Measurements from ENCODE around the gene CFAP97D2. TPM values are rescaled to one million over a fixed set of nuclear protein-coding genes. Genes with fewer than 3 reads are reported as not detected.

CFAP97D2 gene
- total and polyA plus RNA-seq, 2 of the 13 experiments (the other 11 are each of a cell fraction or from before 2014, with no cell fraction given) = not detected

- TF ChIP-seq PAXIP1 (CRISPR knock-in tag; conservative IDR thresholded peaks at IDR 0.05) = peak; percentile 17; the same call in 1 of the 2 replicates
- TF ChIP-seq HOXA3 (CRISPR knock-in tag; IDR thresholded peaks at IDR 0.05) = peak; percentile 89
- TF ChIP-seq THAP7 (CRISPR knock-in tag; IDR thresholded peaks at IDR 0.05) = 0 out of 2 replicates have a peak, but pooled peaks have one; percentile 59
- peak; percentile 73 for TF ChIP-seq SP2 (CRISPR knock-in tag; IDR thresholded peaks at IDR 0.05)
- no peak for TF ChIP-seq ZNF33A (CRISPR knock-in tag; IDR thresholded peaks at IDR 0.05; ENCODE audit: borderline replicate concordance)
- TF ChIP-seq ZNF142 (CRISPR knock-in tag; IDR thresholded peaks at IDR 0.05) = peak; percentile 70; the same call in 1 of the 2 replicates
- 0 out of 2 replicates have a peak, but pooled peaks have one; percentile 32 for TF ChIP-seq ZNF335 (CRISPR knock-in tag; IDR thresholded peaks at IDR 0.05)
- TF ChIP-seq ZNF17 (CRISPR knock-in tag; IDR thresholded peaks at IDR 0.05) = no peak
- no peak for TF ChIP-seq ATM (IDR thresholded peaks at IDR 0.05; ENCODE audit: borderline replicate concordance)
- peak; percentile 51; the same call in 1 of the 2 replicates for TF ChIP-seq FOXO1 (CRISPR knock-in tag; IDR thresholded peaks at IDR 0.05)
- peak; percentile 71 for TF ChIP-seq MXD3 (CRISPR knock-in tag; IDR thresholded peaks at IDR 0.05)
- no peak for TF ChIP-seq SNRNP70 (IDR thresholded peaks at IDR 0.05; ENCODE audit: low read depth, low read length)
- peak; percentile 91 for TF ChIP-seq ARNT2 (CRISPR knock-in tag; IDR thresholded peaks at IDR 0.05; ENCODE audit: low read depth)
- peak; percentile 48; the same call in 1 of the 2 replicates for TF ChIP-seq ZNF121 (CRISPR knock-in tag; IDR thresholded peaks at IDR 0.05)
- TF ChIP-seq SPEN (CRISPR knock-in tag; IDR thresholded peaks at IDR 0.05; ENCODE audit: low read depth) = peak; percentile 89
Observed at GRCh38 chr13:114234645-114235421, 55.8 kb downstream of the CFAP97D2 start, which contains the start of gene CDC16 (continued).

Data from HepG2 (cell line).